Measurements from ENCODE around the gene EFCAB7. TPM values are rescaled to one million over a fixed set of nuclear protein-coding genes. Genes with fewer than 3 reads are reported as not detected.

The EFCAB7 gene
- total and polyA plus RNA-seq, 2 of the 8 experiments (the other 6 are each of a cell fraction or from before 2014, with no cell fraction given): 1.1 to 3.1 TPM

GRCh38 chr1:63547621-63548294 is 24.4 kb downstream of the EFCAB7 start:
- H2AFZ ChIP-seq (ENCODE audit: low read length): no peak overlapping the region
- no peak overlapping the region for H3K4ac ChIP-seq (replicated peaks; ENCODE audit: insufficient read length, low read depth, low read length)
- no peaks in the 10 kb centered on the region for H3K79me2 ChIP-seq (ENCODE audit: control insufficient read depth in 1 of 2, insufficient read depth in 2 of 2, low read length in 2 of 2)
- no peak overlapping the region for H4K5ac ChIP-seq (ENCODE audit: insufficient read length, low read depth, low read length)
- H3K23ac ChIP-seq (ENCODE audit: insufficient read length): no peak overlapping the region
- no peaks in the 10 kb centered on the region for H3K36me3 ChIP-seq (ENCODE audit: control insufficient read depth in 2 of 4, insufficient read depth in 4 of 4, low read length in 3 of 4)
- no peak overlapping the region for H4K8ac ChIP-seq (ENCODE audit: extremely low read depth, insufficient read depth, low read length)
- ChIA-PET CTCF (ENCODE audit: partially characterized antibody) (interaction anchor here (1.2 kb wide), 1 partner anchor 69 kb away, joined by 3 read pairs; no protein-coding TSS in a partner anchor), POLR2A (ENCODE audit: partially characterized antibody) (no interaction called here)
- no peaks in the 10 kb centered on the region for H3K9me3 ChIP-seq (ENCODE audit: insufficient read depth in 2 of 2, low read depth in 1 of 2, low read length in 1 of 2)
- H3K56ac ChIP-seq (replicated peaks; ENCODE audit: insufficient read length, low read depth, low read length): no peak overlapping the region
- no peak overlapping the region for H2BK15ac ChIP-seq (ENCODE audit: low read length)
- no peak overlapping the region for H2BK20ac ChIP-seq (ENCODE audit: low read length)
- H2BK120ac ChIP-seq (replicated peaks; ENCODE audit: low read depth, low read length): no peak overlapping the region
- FAIRE-seq (no peak), DNase-seq (ENCODE audit: low read depth in 1 of 2, low spot score in 2 of 2) (no peak)
- H4K91ac ChIP-seq (replicated peaks; ENCODE audit: insufficient read length, low read length): no peak overlapping the region
- no peak overlapping the region for H3K4me2 ChIP-seq (ENCODE audit: insufficient read depth in 1 of 2, low read depth in 2 of 2, low read length in 2 of 2)
- H3K27ac ChIP-seq (ENCODE audit: low read depth, low read length): no peak overlapping the region
- H3K23me2 ChIP-seq (ENCODE audit: low read depth, low read length): no peaks in the 10 kb centered on the region
- no peak overlapping the region for H3K14ac ChIP-seq (ENCODE audit: insufficient read length)
- H2BK5ac ChIP-seq (ENCODE audit: low read depth, low read length): no peak overlapping the region
- no peaks in the 10 kb centered on the region for H3K27me3 ChIP-seq (replicated peaks in 1 of 4; ENCODE audit: control insufficient read depth in 3 of 4, extremely low read depth in 1 of 4, insufficient read depth in 3 of 4, low read length in 3 of 4)
- H2AK5ac ChIP-seq (ENCODE audit: low read depth, low read length): no peak overlapping the region
- 86% methylated on average over 2 of the region's 2 CpGs; no CpG with 5 or more reads in 1 of the 2 experiments for WGBS, 2 experiments (ENCODE audit: extremely low coverage in 1 of 2, insufficient coverage in 1 of 2, insufficient read length in 1 of 2, insufficient replicate concordance in 2 of 2, low coverage in 1 of 2, low lambda C conversion rate in 2 of 2, missing lambda C conversion rate in 1 of 2)
- H3K4me1 ChIP-seq (replicated peaks in 1 of 4; ENCODE audit: control insufficient read depth in 3 of 4, insufficient read depth in 4 of 4, low read length in 3 of 4): no peaks in the 10 kb centered on the region
- H2BK12ac ChIP-seq (ENCODE audit: low read depth, low read length): no peak overlapping the region
- no peaks in the 10 kb centered on the region for H4K20me1 ChIP-seq (replicated peaks in 1 of 2; ENCODE audit: control insufficient read depth in 1 of 2, insufficient read depth in 2 of 2, low read length in 2 of 2)
- H3K18ac ChIP-seq (ENCODE audit: extremely low read depth, low read length): no peak overlapping the region
- H3K79me1 ChIP-seq (ENCODE audit: low read depth, low read length): no peaks in the 10 kb centered on the region
- H3K4me3 ChIP-seq (ENCODE audit: extremely low read depth in 1 of 4, insufficient read depth in 2 of 4, low read depth in 3 of 4, low read length in 4 of 4): no peak overlapping the region
- no peak overlapping the region for H3K9ac ChIP-seq (replicated peaks in 1 of 4; ENCODE audit: extremely low read depth in 1 of 4, low read depth in 3 of 4, low read length in 3 of 4)
- no peak for TF ChIP-seq TEAD4 (IDR thresholded peaks at IDR 0.05; ENCODE audit: low read depth, low read length)
- TF ChIP-seq MAFK (IDR thresholded peaks at IDR 0.05; ENCODE audit: low read depth, low read length): no peak
- TF ChIP-seq ATF3 (IDR thresholded peaks at IDR 0.05; ENCODE audit: insufficient read depth, low read depth, low read length): no peak
- TF ChIP-seq CBX8 (IDR thresholded peaks at IDR 0.05; ENCODE audit: borderline replicate concordance, low read depth, low read length): no peak
- no peak for TF ChIP-seq CHD2 (IDR thresholded peaks at IDR 0.05; ENCODE audit: low read length)
- TF ChIP-seq, protein P1, sequence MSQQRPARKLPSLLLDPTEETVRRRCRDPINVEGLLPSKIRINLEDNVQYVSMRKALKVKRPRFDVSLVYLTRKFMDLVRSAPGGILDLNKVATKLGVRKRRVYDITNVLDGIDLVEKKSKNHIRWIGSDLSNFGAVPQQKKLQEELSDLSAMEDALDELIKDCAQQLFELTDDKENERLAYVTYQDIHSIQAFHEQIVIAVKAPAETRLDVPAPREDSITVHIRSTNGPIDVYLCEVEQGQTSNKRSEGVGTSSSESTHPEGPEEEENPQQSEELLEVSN (IDR thresholded peaks at IDR 0.05): no peak
- TF ChIP-seq HDAC2 (IDR thresholded peaks at IDR 0.05; ENCODE audit: borderline replicate concordance in 1 of 2, low read depth in 2 of 2, low read length in 2 of 2): no peak
- no peak for TF ChIP-seq GABPA (IDR thresholded peaks at IDR 0.05; ENCODE audit: borderline replicate concordance, insufficient read depth, low read length)
- TF ChIP-seq SP1 (IDR thresholded peaks at IDR 0.05; ENCODE audit: low read depth, low read length): no peak
- TF ChIP-seq ATF2 (IDR thresholded peaks at IDR 0.05; ENCODE audit: low read length): no peak

All from H1 (cell line).